GM18868 (cell line): Measurements from ENCODE around the gene ARHGDIB.

Experiments used
- ATAC-seq: cut with Tn5 transposase; IDR thresholded peaks from one replicate; pipeline ENCODE4 v1.9.1; 2021; ENCODE audit warnings: mild to moderate bottlenecking, moderate library complexity; ENCODE audit not compliant: unreplicated experiment

ARHGDIB gene

GRCh38 chr12:14984036-14984435, 22.6 kb upstream of the ARHGDIB start:
- no peak for ATAC-seq

GRCh38 chr12:14982991-14983390, 21.6 kb upstream of the ARHGDIB start:
- ATAC-seq = no peak

DNA sequence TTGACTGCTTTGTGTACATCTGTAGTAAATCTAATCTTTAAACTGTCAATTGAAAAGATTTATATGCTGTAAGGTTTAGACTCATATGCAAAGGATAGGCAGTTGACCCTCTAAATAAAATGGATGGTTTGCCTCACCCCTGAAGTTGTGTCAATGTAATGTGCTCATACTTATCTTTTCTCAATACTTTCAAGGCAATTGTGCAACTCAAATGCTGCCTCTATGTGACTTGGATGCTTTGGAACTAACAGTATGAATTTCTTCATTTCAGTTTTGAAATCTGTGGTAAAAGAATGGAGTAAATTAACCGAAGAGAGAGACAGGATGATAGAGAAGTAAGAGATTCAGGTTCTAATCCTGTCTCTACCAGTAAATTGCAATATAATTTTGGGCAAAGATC, 21.2 kb upstream of the ARHGDIB start:
- ATAC-seq = no peak

GRCh38 chr12:14981049-14981448, 19.6 kb upstream of the ARHGDIB start:
- ATAC-seq = peak; percentile 82

GRCh38 chr12:14979468-14979867, 18.1 kb upstream of the ARHGDIB start:
- ATAC-seq = no peak

DNA sequence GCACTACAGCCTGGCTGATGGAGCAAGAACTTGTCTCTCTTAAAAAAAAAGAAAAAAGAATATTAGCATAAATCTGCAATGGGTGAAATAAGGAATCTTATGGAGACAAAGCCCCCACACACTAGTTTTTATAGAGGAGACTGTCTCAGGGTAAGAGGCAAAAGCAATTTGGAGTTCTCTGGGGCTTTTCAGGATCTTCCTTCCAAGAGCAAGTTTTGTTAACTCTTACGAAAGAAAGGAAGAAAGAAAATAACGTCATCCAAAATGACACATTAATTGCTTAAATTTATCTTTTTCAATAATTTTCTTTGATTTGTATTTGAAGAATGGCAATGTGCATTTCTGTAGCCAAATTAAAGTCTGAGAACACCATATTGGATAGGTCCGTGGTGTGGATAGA, 15.3 kb upstream of the ARHGDIB start:
- no peak for ATAC-seq

DNA sequence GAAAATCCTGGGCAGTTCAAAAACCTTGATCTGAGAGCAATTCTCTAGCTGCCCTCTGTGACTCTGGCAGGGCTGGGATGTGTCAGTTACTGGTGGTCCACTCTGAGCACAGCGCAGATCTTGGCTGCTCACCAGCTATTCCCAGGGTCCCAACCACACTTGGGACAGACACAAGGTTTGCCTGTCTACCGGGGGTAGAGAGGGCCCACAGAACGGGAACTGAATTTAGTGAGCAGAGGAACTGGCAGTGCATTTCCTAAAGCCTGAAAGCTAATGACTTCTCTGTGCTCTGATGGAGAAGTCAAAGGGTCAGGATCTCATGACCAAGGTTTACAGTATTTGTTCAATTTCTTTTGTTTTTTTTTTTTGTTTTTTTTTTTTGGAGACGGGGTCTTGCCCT, 14.1 kb upstream of the ARHGDIB start:
- no peak for ATAC-seq

DNA sequence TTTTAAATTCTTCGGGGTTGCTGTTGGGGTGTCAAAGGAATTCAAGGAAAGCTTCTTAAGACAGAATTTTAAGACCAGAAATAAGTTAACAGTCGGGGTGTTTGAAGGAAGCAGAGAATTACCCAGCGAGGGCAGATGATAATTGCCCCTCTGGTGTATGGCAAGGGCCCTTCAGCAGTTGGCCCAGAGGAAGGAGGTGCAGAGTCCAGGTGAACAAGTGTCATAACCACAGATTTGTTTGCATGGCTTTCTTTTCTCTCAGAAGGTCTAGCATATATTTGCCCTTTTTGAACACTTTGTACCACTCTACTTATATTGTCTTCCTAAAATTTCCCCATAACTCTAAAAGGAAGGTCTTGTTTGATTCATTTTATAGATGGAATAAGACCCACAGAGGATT, 13.2 kb upstream of the ARHGDIB start:
- no peak for ATAC-seq

- ATAC-seq = no peak
These were observed 11.4 kb upstream of the ARHGDIB start, which contains the start of gene PDE6H for GRCh38 chr12:14972816-14973215. TSS of gene PDE6H (plus strand) at chr12:14973042. CDS start at chr12:14978013, 4,971 bp downstream.

GRCh38 chr12:14970473-14970872, 9.1 kb upstream of the ARHGDIB start:
- no peak for ATAC-seq

- no peak for ATAC-seq
These were observed 7.1 kb upstream of the ARHGDIB start for GRCh38 chr12:14968478-14968877.

DNA sequence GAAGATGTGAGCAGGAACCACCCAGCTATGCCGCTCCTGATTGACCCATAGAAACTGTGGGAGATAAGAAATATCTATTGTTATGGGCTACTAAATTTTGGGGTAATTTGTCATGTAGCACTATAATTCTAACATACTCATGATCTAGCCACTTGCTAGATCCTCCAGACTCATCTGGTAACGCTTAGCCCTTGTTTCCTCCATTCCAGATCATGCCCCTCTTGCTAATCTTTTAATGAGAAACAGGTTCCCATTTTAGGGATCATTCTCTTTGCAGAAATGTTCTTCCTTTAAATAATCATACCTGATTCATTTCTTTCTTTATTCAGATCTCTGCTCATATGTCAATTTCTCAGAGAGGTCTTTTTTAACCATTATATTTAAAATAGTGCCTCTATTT, 3.8 kb upstream of the ARHGDIB start:
- ATAC-seq = no peak

DNA sequence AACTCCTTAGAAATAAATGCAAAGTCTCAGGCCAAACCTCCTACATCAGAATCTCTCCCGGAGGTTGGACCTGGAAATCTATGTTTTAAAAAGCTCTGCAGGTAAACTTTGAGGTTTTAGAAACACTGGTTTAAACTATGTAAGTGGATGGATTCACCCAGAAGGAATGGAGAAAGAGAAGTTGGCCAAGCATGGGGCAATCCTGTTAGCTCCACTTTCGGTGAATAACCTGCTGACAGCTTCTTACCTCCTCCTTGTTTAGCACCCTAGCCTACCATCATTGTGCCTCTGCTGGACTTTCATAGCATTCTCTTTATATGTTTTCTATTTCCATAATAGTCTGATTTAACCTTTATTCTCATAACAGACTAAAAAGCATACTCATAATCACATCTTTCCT, 3.0 kb upstream of the ARHGDIB start:
- no peak for ATAC-seq

GRCh38 chr12:14963520-14963919, 2.1 kb upstream of the ARHGDIB start:
- no peak for ATAC-seq

DNA sequence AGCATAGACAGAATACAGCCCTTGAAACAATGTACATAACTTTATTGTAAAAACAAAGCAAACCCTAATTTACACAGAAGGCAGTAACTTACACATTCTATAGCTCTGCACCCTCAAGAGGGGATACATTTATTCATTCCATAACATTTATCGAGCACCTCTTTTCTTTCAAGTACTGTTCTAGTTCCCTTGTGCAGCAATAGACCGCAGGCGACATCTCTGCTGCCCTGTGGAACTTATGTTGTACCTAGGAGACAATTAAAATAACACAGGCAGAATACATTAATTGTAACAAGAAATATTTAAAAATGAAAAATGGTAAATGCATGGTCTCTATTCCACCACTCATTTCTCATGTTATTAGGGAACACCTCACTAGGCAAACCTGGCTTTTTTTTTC, 1.4 kb upstream of the ARHGDIB start:
- ATAC-seq = no peak

DNA sequence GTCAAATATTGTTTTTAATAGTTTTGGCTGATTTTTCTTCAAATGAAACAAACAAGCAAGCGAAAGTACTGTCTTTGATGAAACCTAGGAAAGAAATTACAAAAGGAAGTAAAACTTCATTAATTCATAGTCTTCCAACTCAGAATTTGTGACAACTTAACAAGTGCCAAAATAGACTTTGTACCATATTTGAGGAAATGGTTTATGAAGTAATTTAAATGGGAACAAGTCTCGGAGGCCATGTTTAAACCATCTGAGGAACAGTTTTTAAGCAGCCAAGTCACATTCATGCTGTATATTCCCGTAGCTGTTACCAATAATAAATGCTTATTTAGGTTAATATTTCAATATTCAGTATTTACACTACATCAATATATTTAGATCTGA, 745 bp upstream of the ARHGDIB start:
- no peak for ATAC-seq

GRCh38 chr12:14960548-14961465, 594 bp downstream of the ARHGDIB start:
- peak; percentile 41 for ATAC-seq

DNA sequence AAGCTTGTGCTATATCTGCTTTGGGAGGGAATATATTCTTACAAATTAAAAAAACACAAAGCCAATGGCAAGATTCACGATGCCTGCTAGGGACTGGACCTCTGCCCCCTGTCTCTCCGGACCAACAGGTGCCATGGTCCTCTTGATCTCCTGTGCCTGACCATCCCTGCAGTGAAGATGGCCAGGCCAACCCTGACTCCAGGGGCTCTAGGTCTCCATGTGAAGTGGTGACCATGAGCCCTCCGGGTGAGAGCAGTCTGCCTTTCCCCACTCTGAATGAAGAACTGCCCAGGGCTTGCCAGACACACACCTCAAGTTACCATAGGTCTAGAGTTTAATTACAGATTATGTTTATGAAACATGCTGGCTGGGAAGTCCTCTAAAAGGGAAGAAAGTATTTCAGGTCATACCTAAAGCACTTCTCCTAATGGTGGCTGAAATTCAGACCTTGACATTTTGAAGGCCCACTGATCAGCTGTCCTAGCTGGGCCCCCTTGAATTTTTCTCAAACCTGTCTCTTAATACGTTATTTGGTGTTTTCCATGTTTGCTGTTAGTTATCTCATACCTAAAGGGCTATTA, 1.4 kb downstream of the ARHGDIB start:
- ATAC-seq = no peak

DNA sequence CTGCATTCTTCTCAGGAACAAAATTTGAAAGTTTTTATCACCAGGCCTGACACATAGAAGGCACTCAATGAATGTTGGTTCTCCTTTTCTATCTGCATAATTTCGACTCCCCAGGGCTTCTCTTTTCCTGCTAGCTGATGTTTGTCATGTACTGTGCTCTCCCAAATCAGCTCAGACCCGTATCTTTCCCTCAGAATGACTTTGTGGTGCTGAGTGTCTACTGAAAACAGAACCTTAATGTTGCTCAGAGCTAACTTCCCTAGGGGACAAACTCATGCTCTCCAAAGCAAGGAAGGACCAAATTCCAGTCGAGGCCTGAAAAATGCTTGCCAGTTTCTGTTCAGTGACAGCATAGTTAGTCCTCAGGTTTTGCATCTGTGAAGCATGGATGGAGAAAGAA, 1.9 kb downstream of the ARHGDIB start:
- ATAC-seq = no peak

DNA sequence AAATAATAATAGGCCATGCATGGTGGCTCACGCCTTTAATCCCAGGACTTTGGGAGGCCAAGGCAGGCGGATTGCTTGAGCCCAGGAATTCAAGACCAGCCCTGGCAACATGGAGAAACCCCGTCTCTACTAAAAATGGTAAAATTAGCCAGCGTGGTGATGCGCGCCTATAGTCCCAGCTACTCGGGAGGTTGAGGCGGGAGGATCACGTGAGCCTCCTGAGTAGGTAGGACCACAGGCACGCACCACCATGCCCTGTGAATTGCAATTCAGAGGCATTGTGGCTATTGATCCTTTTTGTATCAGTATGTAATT, 2.3 kb downstream of the ARHGDIB start:
- no peak for ATAC-seq

GRCh38 chr12:14958361-14959125, 2.9 kb downstream of the ARHGDIB start:
- no peak for ATAC-seq
